Trophoblast cell (in vitro differentiated cells and primary cell): ENCODE measurements around the gene TMEM219.

Experiments
- DNase-seq, 2 donors: peaks; one replicate each; pipeline ENCODE4 v3.0.0-alpha.2; 2016
- H2AFZ ChIP-seq: 2 replicates; pipeline ENCODE4 v1.6.1; 2013; ENCODE audit warnings: low read length, moderate library complexity, mild to moderate bottlenecking; ENCODE audit not compliant: insufficient read depth, poor library complexity
- H2AK5ac ChIP-seq: 2 replicates; pipeline ENCODE4 v1.6.1; 2013; ENCODE audit warnings: mild to moderate bottlenecking, low read length
- H2BK120ac ChIP-seq: 2 replicates; pipeline ENCODE4 v1.6.1; 2013; ENCODE audit warnings: low read length, mild to moderate bottlenecking, moderate library complexity; ENCODE audit not compliant: insufficient read depth, poor library complexity
- H2BK12ac ChIP-seq: 2 replicates; pipeline ENCODE4 v1.6.1; 2013; ENCODE audit warnings: mild to moderate bottlenecking, low read length, moderate library complexity
- H2BK5ac ChIP-seq: 2 replicates; pipeline ENCODE4 v1.6.1; 2013; ENCODE audit warnings: low read length, low read depth, moderate library complexity, mild to moderate bottlenecking; ENCODE audit not compliant: poor library complexity
- H3K14ac ChIP-seq: 2 replicates; pipeline ENCODE4 v1.6.1; 2013; ENCODE audit warnings: mild to moderate bottlenecking, low read length
- H3K18ac ChIP-seq: 2 replicates; pipeline ENCODE4 v1.6.1; 2013; ENCODE audit warnings: mild to moderate bottlenecking, low read length
- H3K23ac ChIP-seq: 2 replicates; pipeline ENCODE4 v1.6.1; 2013; ENCODE audit warnings: low read length
- H3K27ac ChIP-seq: 2 replicates; pipeline ENCODE4 v1.5.1; 2013; ENCODE audit warnings: low read depth, mild to moderate bottlenecking, inconsistent platforms, low read length, moderate library complexity
- H3K27me3 ChIP-seq: 2 replicates; pipeline ENCODE4 v1.6.1; 2013; ENCODE audit warnings: inconsistent platforms, mild to moderate bottlenecking, low read length, moderate library complexity; ENCODE audit not compliant: insufficient read depth
- H3K36me3 ChIP-seq, 2 experiments: 1 replicate in 1 of 2; 2 replicates in 1 of 2; pipeline ENCODE4 v1.6.1; 2013; ENCODE audit warnings: low read length in 2 of 2, mild to moderate bottlenecking in 2 of 2, moderate library complexity in 1 of 2; ENCODE audit not compliant: insufficient read depth in 2 of 2, control insufficient read depth in 1 of 2
- H3K4ac ChIP-seq: 2 replicates; pipeline ENCODE4 v1.6.1; 2013; ENCODE audit warnings: low read depth, mild to moderate bottlenecking, low read length, moderate library complexity
- H3K4me1 ChIP-seq, 2 experiments: 1 replicate in 1 of 2; 2 replicates in 1 of 2; pipeline ENCODE4 v1.6.1; 2013; ENCODE audit warnings: low read length in 2 of 2, mild to moderate bottlenecking in 2 of 2, moderate library complexity in 1 of 2; ENCODE audit not compliant: insufficient read depth in 2 of 2, control insufficient read depth in 1 of 2
- H3K4me2 ChIP-seq: 2 replicates; pipeline ENCODE4 v1.6.1; 2013; ENCODE audit warnings: inconsistent platforms, mild to moderate bottlenecking, low read length, moderate library complexity
- H3K4me3 ChIP-seq: 2 replicates; pipeline ENCODE4 v1.5.1; 2013; ENCODE audit warnings: mild to moderate bottlenecking, low read depth, low read length, inconsistent platforms
- H3K79me1 ChIP-seq: one replicate; pipeline ENCODE4 v1.6.1; 2013; ENCODE audit warnings: low read length
- H3K79me2 ChIP-seq: 2 replicates; pipeline ENCODE4 v1.6.1; 2013; ENCODE audit warnings: low read length, mild to moderate bottlenecking; ENCODE audit not compliant: control insufficient read depth, insufficient read depth, poor library complexity
- H3K9ac ChIP-seq: 2 replicates; pipeline ENCODE4 v1.6.1; 2013; ENCODE audit warnings: mild to moderate bottlenecking, low read length
- H3K9me3 ChIP-seq: 2 replicates; pipeline ENCODE4 v1.6.1; 2013; ENCODE audit warnings: low read depth, mild to moderate bottlenecking, control low read depth, inconsistent platforms, low read length; ENCODE audit not compliant: insufficient read depth
- H4K12ac ChIP-seq: 2 replicates; pipeline ENCODE4 v1.6.1; 2013; ENCODE audit warnings: low read depth, mild to moderate bottlenecking, low read length, moderate library complexity
- H4K8ac ChIP-seq: 2 replicates; pipeline ENCODE4 v1.6.1; 2013; ENCODE audit warnings: low read depth, mild to moderate bottlenecking, low read length, moderate library complexity
- H4K91ac ChIP-seq: one replicate; pipeline ENCODE4 v1.6.1; 2013; ENCODE audit warnings: low read depth, mild to moderate bottlenecking, low read length, moderate library complexity
- WGBS: extraction: QIAGEN DNeasy Blood & Tissue Kit; methylation state at CpG from one replicate; pipeline ENCODE4 v1.1.7; 2013; ENCODE audit warnings: missing lambda C conversion rate; ENCODE audit not compliant: insufficient read length, insufficient coverage; ENCODE audit errors: extremely low coverage; 5-methylcytosine and 5-hydroxymethylcytosine counted together

TMEM219 gene

DNA sequence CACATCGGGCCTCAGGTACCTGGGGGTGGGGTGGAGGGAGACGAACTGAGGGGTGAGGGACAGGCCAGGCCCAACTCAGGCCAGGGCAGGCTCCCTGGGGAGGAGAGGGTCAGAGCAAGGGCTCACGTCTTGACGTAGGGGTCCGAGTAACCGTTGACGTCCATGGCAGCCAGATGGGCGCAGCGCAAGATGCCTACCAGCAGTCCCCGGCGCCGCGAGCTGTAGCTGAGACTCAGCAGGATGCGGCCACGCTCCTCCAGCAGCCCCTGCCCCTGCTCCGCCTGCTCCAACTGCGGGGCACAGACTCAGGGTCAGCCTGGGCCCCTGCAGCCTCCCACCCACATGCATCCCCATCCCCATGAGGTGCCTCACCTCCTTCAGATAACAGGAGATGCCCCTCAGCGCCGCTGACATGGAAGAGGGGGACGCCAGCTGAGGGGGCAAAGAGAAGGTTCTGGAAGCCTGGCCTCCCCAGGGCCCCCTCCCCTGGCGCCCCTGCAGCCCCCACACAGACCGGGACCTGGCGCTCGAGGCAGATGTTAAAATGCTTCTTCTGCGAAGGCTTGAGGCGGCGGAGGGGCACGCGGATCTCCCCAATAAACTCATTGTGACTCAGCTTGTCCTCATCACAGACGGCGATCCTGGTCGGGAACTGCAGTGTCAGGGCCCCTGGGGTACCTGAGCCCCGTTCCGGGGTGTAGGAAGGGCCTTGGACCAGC is 44.9 kb downstream of the TMEM219 start:
- Histone ChIP-seq H3K79me1 (no peaks in the 10 kb centered on the region), H3K18ac (no peak overlapping the region), H3K4me3 (no peak overlapping the region), H4K8ac (no peak overlapping the region), H2BK12ac (no peak overlapping the region), H2AK5ac (no peak overlapping the region), H3K79me2 (no peaks in the 10 kb centered on the region), H3K36me3 (peaks cover 28 to 31% of the 10 kb centered on the region in 2 experiments), H3K4me1 (peaks cover 2% of the 10 kb centered on the region in 2 experiments), H2AFZ (no peak overlapping the region), H3K9ac (no peak overlapping the region), H3K23ac (no peak overlapping the region), H4K12ac (no peak overlapping the region), H3K9me3 (peaks cover 2% of the 10 kb centered on the region), H3K27me3 (peaks cover 19% of the 10 kb centered on the region), H3K4me2 (no peak overlapping the region), H3K14ac (no peak overlapping the region), H2BK120ac (no peak overlapping the region), H3K27ac (no peak overlapping the region), H3K4ac (no peak overlapping the region), H4K91ac (no peak overlapping the region), H2BK5ac (no peak overlapping the region)
- WGBS = no CpG with 5 or more reads among the region's 34 CpGs
- no peak for DNase-seq

DNA sequence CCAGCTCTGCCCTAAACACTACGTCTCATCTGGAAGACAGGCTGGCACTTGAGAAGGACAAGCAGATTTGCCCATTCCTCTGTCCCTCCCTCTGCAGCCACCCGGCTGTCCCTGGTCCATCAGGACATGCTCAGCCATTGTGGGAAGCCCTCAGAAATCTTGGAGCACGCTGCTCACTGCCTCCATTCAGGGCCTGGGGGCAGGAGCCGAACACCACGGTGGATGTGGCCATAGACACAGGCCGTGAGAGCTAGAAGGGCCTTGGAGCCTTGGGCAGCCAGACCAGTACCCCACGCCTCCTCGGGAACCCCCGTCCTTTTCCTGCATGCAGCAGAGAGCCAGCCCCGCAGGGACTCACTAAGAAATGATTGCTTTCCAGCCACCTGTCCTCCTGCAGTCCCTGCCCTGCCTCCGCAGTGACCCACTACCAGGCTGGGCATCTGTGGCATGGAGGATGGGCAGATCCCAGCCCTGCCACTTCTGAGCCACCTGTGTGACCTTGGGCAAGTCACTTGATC is 45.6 kb downstream of the TMEM219 start:
- no peak overlapping the region for H3K4me2 ChIP-seq
- peaks cover 23 to 27% of the 10 kb centered on the region in 2 experiments for H3K36me3 ChIP-seq
- no peak overlapping the region for H3K18ac ChIP-seq
- H2BK12ac ChIP-seq = no peak overlapping the region
- H3K4me3 ChIP-seq = no peak overlapping the region
- H2BK5ac ChIP-seq = no peak overlapping the region
- H3K9me3 ChIP-seq = peaks cover 5% of the 10 kb centered on the region
- H3K79me1 ChIP-seq = no peaks in the 10 kb centered on the region
- H3K27ac ChIP-seq = no peak overlapping the region
- H3K27me3 ChIP-seq = peaks cover 21% of the 10 kb centered on the region
- H4K12ac ChIP-seq = no peak overlapping the region
- peaks cover 2% of the 10 kb centered on the region in 2 experiments for H3K4me1 ChIP-seq
- H3K23ac ChIP-seq = no peak overlapping the region
- H2AFZ ChIP-seq = no peak overlapping the region
- no peak overlapping the region for H4K91ac ChIP-seq
- no peaks in the 10 kb centered on the region for H3K79me2 ChIP-seq
- no CpG with 5 or more reads among the region's 11 CpGs for WGBS
- H3K14ac ChIP-seq = no peak overlapping the region
- no peak for DNase-seq
- H2BK120ac ChIP-seq = no peak overlapping the region
- H2AK5ac ChIP-seq = no peak overlapping the region
- H3K4ac ChIP-seq = no peak overlapping the region
- H4K8ac ChIP-seq = no peak overlapping the region
- H3K9ac ChIP-seq = no peak overlapping the region

- Histone ChIP-seq H3K9me3 (peaks cover 5% of the 10 kb centered on the region), H3K79me1 (no peaks in the 10 kb centered on the region), H4K8ac (no peak overlapping the region), H2BK5ac (no peak overlapping the region), H2BK12ac (no peak overlapping the region), H3K23ac (no peak overlapping the region), H3K4ac (no peak overlapping the region), H3K9ac (no peak overlapping the region), H2AFZ (no peak overlapping the region), H3K14ac (no peak overlapping the region), H3K4me1 (peaks cover 2% of the 10 kb centered on the region in 2 experiments), H4K12ac (no peak overlapping the region), H3K79me2 (no peaks in the 10 kb centered on the region), H3K18ac (no peak overlapping the region), H3K27me3 (peaks cover 21% of the 10 kb centered on the region), H4K91ac (no peak overlapping the region), H3K27ac (no peak overlapping the region), H2AK5ac (no peak overlapping the region), H3K36me3 (peaks cover 11 to 16% of the 10 kb centered on the region in 2 experiments), H2BK120ac (no peak overlapping the region), H3K4me2 (no peak overlapping the region), H3K4me3 (no peak overlapping the region)
- no peak for DNase-seq
- WGBS = no CpG with 5 or more reads among the region's 26 CpGs
Observed at GRCh38 chr16:30009085-30009862, 47.4 kb downstream of the TMEM219 start.

GRCh38 chr16:30009990-30010843 is 48.3 kb downstream of the TMEM219 start:
- H2BK5ac ChIP-seq = no peak overlapping the region
- H3K4me2 ChIP-seq = peak overlapping the region; percentile 89
- no CpG with 5 or more reads among the region's 34 CpGs for WGBS

More at GRCh38 chr16:30009990-30010843, 48.3 kb downstream of the TMEM219 start:
- H3K9me3 ChIP-seq = peaks cover 5% of the 10 kb centered on the region
- no peak overlapping the region for H2BK12ac ChIP-seq
- peaks cover 21% of the 10 kb centered on the region for H3K27me3 ChIP-seq
- no peak for DNase-seq
- no peak overlapping the region for H2AK5ac ChIP-seq
- H4K12ac ChIP-seq = no peak overlapping the region
- H3K23ac ChIP-seq = no peak overlapping the region
- H3K79me1 ChIP-seq = no peaks in the 10 kb centered on the region
- no peak overlapping the region for H3K27ac ChIP-seq
- no peak overlapping the region for H2AFZ ChIP-seq
- H3K18ac ChIP-seq = no peak overlapping the region
- no peak overlapping the region for H4K91ac ChIP-seq
- H3K4me1 ChIP-seq = peaks cover 2% of the 10 kb centered on the region in 2 experiments
- no peak overlapping the region for H3K4me3 ChIP-seq
- no peak overlapping the region for H3K14ac ChIP-seq
- no peaks in the 10 kb centered on the region for H3K79me2 ChIP-seq
- peaks cover 7 to 9% of the 10 kb centered on the region in 2 experiments for H3K36me3 ChIP-seq
- no peak overlapping the region for H4K8ac ChIP-seq
- no peak overlapping the region for H3K4ac ChIP-seq
- no peak overlapping the region for H3K9ac ChIP-seq
- no peak overlapping the region for H2BK120ac ChIP-seq
